ENCODE results near the gene FGFR2. TPM values are rescaled to one million over a fixed set of nuclear protein-coding genes. Genes with fewer than 3 reads are reported as not detected.

The FGFR2 gene
- total RNA-seq, 1 experiment from 2014 or later: 135 TPM

DNA sequence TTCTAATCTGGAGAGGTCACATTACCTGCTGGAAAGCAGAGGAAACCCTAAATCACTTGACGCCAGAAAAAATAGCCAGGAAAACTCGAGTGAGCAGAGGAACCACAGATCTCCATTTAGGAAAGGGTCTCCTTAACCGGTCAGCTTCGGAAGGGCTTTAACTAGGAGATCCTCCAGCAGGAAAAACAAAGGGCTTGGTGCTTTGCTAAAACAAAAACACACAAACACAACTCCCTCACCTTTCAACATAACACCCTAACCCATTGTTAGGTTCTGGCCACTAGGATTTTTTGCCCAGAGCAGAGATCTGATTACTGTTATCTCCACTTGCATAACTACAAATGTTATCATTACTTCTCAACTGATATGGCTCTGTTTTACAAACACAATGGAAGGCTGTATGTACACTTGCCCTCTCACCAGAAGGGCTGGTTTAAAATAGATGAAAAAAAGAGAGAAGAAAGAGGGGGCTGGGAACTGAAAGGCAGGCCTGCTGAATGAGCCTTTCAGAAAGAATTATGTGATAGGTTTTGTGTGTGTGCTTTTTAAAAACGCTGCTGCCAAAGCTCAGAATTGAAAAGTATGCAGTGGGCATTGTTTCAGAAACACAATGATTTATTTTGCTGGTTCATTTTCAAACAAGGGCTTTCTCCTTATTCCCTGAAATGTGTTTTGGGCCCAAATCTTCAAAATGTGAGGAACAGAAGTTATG is 161.5 kb downstream of the FGFR2 start:
- H3K9ac ChIP-seq (ENCODE audit: extremely low read depth, insufficient read length, low read length): no peak overlapping the region
- no peak for DNase-seq

More for the DNA sequence above, 161.5 kb downstream of the FGFR2 start:
- Mint-ChIP-seq H3K27ac (peak overlapping the region in 1 of 3 experiments; percentile 43; a peak in 1 of 7 replicates), H3K36me3 (ENCODE audit: insufficient read depth in 1 of 3, low read depth in 3 of 3) (no peaks in the 10 kb centered on the region; a peak in 2 of 7 replicates), H3K9me3 (no peaks in the 10 kb centered on the region; a peak in 1 of 5 replicates), H3K27me3 (ENCODE audit: low read depth) (no peaks in the 10 kb centered on the region; the same call in 1 of the 2 replicates), H3K4me1 (peaks cover 18 to 30% of the 10 kb centered on the region in 2 experiments), H3K4me3 (no peak overlapping the region)
- Histone ChIP-seq H3K4me2 (ENCODE audit: insufficient read depth, insufficient read length, low read length) (no peak overlapping the region), H3K27me3 (ENCODE audit: insufficient read depth, low read length) (no peaks in the 10 kb centered on the region), H3K79me2 (ENCODE audit: insufficient read depth, low read length) (no peaks in the 10 kb centered on the region), H3K79me1 (ENCODE audit: insufficient read depth, low read depth, low read length, poor library complexity, severe bottlenecking) (no peaks in the 10 kb centered on the region), H3K56ac (ENCODE audit: insufficient read length, low read depth, low read length) (no peak overlapping the region), H3K4me1 (ENCODE audit: insufficient read depth, low read length) (no peaks in the 10 kb centered on the region), H2BK120ac (ENCODE audit: low read depth, low read length, poor library complexity, severe bottlenecking) (no peak overlapping the region), H2BK12ac (ENCODE audit: insufficient read length, low read depth, low read length) (no peak overlapping the region), H4K8ac (replicated peaks; ENCODE audit: insufficient read length, low read depth, low read length) (no peak overlapping the region), H3K23ac (ENCODE audit: insufficient read length, low read depth, low read length) (no peak overlapping the region), H4K20me1 (ENCODE audit: control insufficient read depth, insufficient read depth, insufficient read length) (no peaks in the 10 kb centered on the region), H4K5ac (ENCODE audit: insufficient read length, low read depth, low read length) (no peak overlapping the region), H2BK20ac (ENCODE audit: low read depth, low read length, poor library complexity, severe bottlenecking) (no peak overlapping the region), H3K14ac (ENCODE audit: insufficient read depth, low read length) (no peak overlapping the region), H3K4ac (ENCODE audit: low read depth, low read length) (no peak overlapping the region), H3K23me2 (ENCODE audit: insufficient read length, low read depth, low read length, poor library complexity, severe bottlenecking) (no peaks in the 10 kb centered on the region), H3K18ac (ENCODE audit: insufficient read length, low read depth, low read length) (no peak overlapping the region), H3T11ph (ENCODE audit: low read length) (no peak overlapping the region), H3K9me3 (ENCODE audit: control insufficient read depth, low read depth, low read length) (no peaks in the 10 kb centered on the region), H2BK15ac (ENCODE audit: low read depth, low read length) (no peak overlapping the region), H2AFZ (ENCODE audit: low read length) (no peak overlapping the region), H4K91ac (ENCODE audit: insufficient read length, low read depth, low read length) (no peak overlapping the region), H3K27ac (ENCODE audit: insufficient read length, low read depth, low read length) (no peak overlapping the region), H2BK5ac (ENCODE audit: insufficient read length, low read length) (no peak overlapping the region), H2AK5ac (ENCODE audit: insufficient read length, low read length) (no peak overlapping the region)
- WGBS (ENCODE audit: extremely low coverage, insufficient read length, low lambda C conversion rate): no CpG with 5 or more reads among the region's 5 CpGs
- TF ChIP-seq, protein P1, sequence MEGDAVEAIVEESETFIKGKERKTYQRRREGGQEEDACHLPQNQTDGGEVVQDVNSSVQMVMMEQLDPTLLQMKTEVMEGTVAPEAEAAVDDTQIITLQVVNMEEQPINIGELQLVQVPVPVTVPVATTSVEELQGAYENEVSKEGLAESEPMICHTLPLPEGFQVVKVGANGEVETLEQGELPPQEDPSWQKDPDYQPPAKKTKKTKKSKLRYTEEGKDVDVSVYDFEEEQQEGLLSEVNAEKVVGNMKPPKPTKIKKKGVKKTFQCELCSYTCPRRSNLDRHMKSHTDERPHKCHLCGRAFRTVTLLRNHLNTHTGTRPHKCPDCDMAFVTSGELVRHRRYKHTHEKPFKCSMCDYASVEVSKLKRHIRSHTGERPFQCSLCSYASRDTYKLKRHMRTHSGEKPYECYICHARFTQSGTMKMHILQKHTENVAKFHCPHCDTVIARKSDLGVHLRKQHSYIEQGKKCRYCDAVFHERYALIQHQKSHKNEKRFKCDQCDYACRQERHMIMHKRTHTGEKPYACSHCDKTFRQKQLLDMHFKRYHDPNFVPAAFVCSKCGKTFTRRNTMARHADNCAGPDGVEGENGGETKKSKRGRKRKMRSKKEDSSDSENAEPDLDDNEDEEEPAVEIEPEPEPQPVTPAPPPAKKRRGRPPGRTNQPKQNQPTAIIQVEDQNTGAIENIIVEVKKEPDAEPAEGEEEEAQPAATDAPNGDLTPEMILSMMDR (conservative IDR thresholded peaks at IDR 0.05): no peak

All from H9 (cell line).